Kidney glomerular epithelial cell (primary cell): ENCODE measurements around the gene PABPC3.
A peak's percentile ranks its signal among the peaks of the same experiment; 100 is the strongest.

ENCODE experiments used
- DNase-seq: peaks from one replicate; lab custom pipeline; 2025; lab: John Stamatoyannopoulos, UW

PABPC3 gene

GRCh38 chr13:25111585-25111956, 15.6 kb downstream of the PABPC3 start:
- DNase-seq = peak; percentile 13

DNA sequence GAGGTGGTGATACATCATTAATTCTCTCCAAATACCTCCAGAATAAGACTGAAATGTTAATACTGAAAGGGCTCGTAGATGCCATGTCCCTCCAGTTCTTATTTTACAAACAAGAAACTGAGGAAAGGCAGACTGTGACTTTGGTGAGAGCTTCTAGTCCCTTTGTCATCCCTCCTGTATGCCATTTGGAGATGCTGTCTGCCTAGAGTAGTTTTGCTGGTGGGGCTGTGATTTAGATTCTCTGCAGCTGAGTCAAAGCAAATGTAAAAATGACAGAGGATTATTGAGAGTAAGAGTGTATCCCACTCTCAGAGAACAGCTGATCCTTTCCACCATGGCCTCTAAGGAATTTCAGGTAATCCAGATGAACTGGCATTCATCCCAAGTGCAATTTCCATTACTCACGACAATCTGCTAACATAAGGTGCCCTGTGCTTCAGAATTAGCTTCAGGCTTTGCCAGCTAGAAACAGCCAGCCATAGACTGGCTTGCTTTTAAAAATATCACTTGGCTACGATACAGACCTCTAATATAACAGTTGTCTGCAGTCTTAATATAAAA, 16.8 kb downstream of the PABPC3 start:
- DNase-seq = no peak

DNA sequence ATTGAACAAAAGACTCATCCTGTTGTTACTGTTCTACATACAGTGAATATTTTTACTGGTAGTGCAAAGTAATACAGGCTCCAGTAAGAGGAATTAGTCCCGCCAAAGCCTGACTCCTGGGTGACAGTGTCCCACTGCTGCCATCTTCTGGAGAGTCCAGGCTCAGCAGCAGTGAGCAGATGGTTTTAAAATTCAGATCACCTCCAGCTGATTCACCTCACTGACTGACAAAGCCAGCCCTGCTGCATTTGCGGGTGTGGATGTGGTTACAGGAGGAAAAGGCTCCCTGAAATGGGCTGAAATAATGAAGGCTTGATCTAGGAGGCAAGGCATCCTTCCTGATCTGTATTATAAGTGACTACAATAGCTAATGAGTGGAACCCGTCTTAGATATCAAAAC, 18.3 kb downstream of the PABPC3 start:
- DNase-seq = peak; percentile 82

DNA sequence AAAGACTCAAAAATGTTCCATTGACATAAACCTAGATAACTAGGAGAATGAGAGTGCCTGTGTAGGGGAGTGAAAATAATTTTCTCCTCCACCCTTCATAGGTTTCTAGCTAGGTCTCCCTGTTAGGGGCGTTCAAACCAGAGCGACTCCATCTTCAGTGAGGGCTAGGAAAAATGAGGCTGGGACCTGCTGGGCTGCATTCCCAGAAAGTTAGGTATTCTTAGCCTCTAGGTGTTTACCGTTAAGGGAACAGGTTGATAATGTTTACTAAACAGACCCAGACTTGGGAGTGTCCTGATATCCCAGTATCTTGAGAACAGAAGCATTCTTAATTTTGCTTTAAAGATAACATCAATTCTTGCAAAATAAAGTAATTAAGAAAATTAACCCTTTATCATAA, 20.1 kb downstream of the PABPC3 start:
- no peak for DNase-seq

DNA sequence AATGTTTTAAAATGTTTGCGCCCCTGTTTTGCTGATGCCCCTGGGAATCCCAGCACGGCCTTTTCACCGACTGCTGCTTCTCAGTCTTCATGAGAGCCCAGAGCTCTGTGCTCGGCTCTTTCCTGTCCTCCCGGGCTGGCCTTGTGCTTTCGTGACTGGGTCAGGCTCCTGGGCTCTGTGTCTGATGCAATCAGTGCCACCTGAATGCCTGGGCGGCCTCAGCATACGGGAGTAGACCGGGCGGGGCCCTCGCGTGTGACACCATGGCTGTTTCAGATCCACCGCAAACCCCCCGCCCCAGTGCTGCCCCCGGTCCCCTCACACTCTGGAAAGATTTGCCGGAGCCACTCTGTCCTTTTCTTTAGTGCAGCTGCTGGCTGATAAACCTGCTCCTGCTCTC, 21.4 kb downstream of the PABPC3 start:
- DNase-seq = no peak

DNA sequence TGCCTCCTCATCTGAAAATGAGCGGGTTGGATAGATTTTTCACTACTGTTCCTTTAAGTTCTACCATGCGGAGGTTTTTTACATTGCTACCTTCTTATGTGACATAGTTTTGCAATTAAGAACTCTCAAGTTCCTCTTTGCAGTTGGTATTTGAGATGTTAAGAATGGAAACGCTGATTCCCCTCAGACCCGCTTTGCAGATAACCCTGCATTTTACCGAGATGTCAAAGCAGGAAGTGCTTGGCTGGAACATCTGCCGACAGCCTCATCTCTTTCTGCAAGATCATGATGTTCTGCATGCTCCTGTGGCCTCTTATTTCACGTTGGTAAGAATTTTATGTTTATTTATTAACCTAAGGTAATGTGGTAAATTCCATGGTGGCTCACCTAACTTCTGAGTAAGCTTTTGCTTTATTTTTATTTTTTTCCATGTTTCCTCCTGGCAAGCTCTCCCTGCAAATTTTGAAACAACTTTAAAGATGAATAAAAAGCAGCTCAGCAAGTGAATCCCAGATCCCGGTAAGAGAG, 22.5 kb downstream of the PABPC3 start:
- no peak for DNase-seq

DNA sequence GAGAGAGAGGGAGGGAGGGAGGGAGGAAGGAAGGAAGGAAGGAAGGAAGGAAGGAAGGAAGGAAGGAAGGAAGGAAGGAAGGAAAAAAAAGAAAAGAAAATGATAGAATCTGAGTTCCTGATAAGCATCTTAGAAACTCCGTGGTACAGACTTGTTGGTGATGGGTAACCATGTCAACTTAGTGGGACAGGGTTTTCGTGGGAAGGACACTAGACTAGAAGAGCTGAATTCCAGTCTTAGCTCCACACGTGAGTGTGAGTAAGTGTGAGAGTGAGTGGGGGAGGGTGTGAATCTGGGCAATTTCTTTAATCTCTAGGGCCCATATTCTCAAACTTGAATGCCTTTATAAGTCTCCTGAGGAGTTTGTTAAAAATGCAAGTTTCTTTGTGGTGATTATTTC, 35.0 kb downstream of the PABPC3 start:
- no peak for DNase-seq

DNA sequence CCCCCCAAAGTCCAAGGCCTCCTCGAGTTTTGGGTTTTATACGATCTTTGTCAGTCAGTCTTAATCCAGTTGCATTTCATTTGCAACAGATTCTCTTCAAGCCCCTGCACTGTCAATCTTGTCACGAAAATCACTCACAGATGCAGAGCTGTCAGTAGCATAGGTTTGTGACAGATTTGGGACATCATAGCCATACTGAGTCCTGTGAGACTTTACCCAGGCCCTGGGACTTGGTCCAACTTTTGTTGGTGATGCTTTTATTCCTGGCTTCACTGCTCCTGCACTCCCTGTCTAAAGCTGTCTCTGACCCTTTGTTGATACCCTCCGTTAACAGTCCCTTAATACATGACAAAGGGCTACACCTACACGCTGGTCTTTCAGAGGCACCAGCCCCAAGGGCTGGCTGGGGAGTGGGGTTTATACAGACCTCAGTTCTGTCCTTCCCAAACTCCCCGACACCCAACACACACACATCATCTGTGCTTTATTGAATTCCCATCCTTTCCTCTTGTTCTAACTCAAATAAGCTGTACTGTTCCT, 36.0 kb downstream of the PABPC3 start:
- no peak for DNase-seq

- DNase-seq = no peak
Measured at GRCh38 chr13:25132751-25133390, 36.9 kb downstream of the PABPC3 start.

GRCh38 chr13:25135896-25136295, 40.0 kb downstream of the PABPC3 start:
- DNase-seq = no peak

- DNase-seq = no peak
Measured at GRCh38 chr13:25136880-25137787, 41.2 kb downstream of the PABPC3 start.

GRCh38 chr13:25137788-25138115, 41.8 kb downstream of the PABPC3 start:
- no peak for DNase-seq

DNA sequence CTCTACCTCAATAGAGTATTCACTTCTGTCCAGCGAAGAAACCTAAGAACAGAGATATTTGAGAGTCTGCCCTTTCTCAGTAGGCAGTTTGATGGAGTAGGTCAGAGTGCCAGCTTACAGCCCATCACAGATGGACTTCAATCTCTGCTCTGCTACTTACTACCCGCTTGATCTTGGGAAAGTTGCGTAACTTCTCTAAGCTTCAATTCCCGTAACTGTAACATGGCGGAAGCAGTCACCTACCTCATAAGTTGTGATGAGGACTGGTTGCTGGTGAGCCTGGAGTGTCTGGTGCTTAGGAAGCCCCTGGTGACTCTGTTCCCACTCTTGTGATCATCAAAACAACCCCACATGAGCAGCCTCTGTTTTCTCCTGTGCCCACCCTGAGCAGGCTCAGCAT, 45.1 kb downstream of the PABPC3 start:
- DNase-seq = no peak

DNA sequence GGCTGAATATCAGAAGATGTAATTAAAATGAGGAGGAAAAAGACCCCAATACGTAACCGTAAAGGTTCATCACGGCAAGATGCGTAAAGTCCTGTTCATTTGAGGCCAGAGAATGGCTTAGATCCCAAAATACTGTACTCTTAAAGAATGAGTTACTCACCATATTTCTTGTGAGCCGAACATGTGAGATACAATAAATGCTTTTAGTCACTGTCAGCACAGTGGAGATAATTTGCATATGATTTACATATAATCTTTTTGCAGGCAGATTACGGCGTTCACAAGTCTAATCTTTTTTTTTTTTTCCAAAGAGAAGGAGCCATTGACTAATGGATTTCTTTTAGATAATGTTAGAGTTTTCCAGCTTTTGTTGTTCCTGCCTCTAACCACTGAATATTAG, 47.8 kb downstream of the PABPC3 start:
- no peak for DNase-seq

GRCh38 chr13:25147638-25148401, 51.9 kb downstream of the PABPC3 start:
- no peak for DNase-seq

DNA sequence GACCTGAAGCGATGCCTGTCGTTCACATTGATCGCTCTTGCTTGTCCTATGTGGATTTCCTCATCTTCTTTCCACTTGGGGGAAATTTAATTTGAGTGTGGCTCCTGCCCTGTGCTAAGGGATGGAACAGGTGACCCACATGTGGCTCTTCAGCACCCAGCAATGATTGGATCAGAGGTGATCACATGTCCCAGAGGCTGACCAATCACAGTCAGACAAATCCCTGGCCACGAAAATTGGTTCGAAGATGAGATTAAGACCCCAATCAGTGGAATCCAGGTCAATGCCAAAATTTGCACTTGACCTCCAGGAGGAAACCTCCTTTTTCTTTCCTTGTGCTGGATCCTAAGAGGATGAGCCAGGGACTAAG, 52.5 kb downstream of the PABPC3 start:
- DNase-seq = no peak
